ENCODE measurements around the gene FCN3. TPM values are rescaled to one million over a fixed set of nuclear protein-coding genes. Genes with fewer than 3 reads are reported as not detected.
"Not testable (repeated sequence)": the region's sequence is repeated elsewhere in the genome, so short reads cannot be mapped to it uniquely, and the experiment has no call there.

The FCN3 gene
- total RNA-seq, 4 donors from 2014 or later = not detected

GRCh38 chr1:27414091-27414490, 39.5 kb upstream of the FCN3 start:
- no peaks in the 10 kb centered on the region for H3K27me3 ChIP-seq
- H3K4me1 ChIP-seq = peaks cover 0 to 22% (median 9%) of the 10 kb centered on the region in 4 donors
- no peak overlapping the region for H3K27ac ChIP-seq
- H3K4me3 ChIP-seq = no peak overlapping the region
- TF ChIP-seq CTCF (IDR thresholded peaks at IDR 0.05) = no peak
- H3K36me3 ChIP-seq = peaks cover 0 to 97% (median 2%) of the 10 kb centered on the region in 3 donors
- no peak for DNase-seq
- H3K9me3 ChIP-seq = no peaks in the 10 kb centered on the region

- no peak for DNase-seq
- no peak overlapping the region for H3K4me3 ChIP-seq
- H3K27me3 ChIP-seq = no peaks in the 10 kb centered on the region
- no peak overlapping the region for H3K27ac ChIP-seq
- TF ChIP-seq CTCF (IDR thresholded peaks at IDR 0.05) (no peak), POLR2A (IDR thresholded peaks at IDR 0.05) (no peak)
- H3K4me1 ChIP-seq = peaks cover 0 to 12% (median 4%) of the 10 kb centered on the region in 4 donors
- no peaks in the 10 kb centered on the region for H3K9me3 ChIP-seq
- peaks cover 0 to 100% (median 2%) of the 10 kb centered on the region in 3 donors for H3K36me3 ChIP-seq
These were observed 38.4 kb upstream of the FCN3 start for GRCh38 chr1:27413004-27413403.

GRCh38 chr1:27412502-27412901, 37.9 kb upstream of the FCN3 start:
- no peak for DNase-seq
- no peaks in the 10 kb centered on the region for H3K27me3 ChIP-seq
- no peaks in the 10 kb centered on the region for H3K9me3 ChIP-seq
- H3K36me3 ChIP-seq = peaks cover 0 to 100% (median 2%) of the 10 kb centered on the region in 3 donors
- TF ChIP-seq CTCF (IDR thresholded peaks at IDR 0.05) = no peak
- no peak for TF ChIP-seq POLR2A (IDR thresholded peaks at IDR 0.05)
- H3K4me3 ChIP-seq = no peak overlapping the region
- H3K27ac ChIP-seq = no peak overlapping the region
- H3K4me1 ChIP-seq = peaks cover 0 to 9% (median 5%) of the 10 kb centered on the region in 4 donors

GRCh38 chr1:27410709-27411108, 36.1 kb upstream of the FCN3 start:
- TF ChIP-seq POLR2A (IDR thresholded peaks at IDR 0.05) (no peak), CTCF (IDR thresholded peaks at IDR 0.05) (no peak)
- peaks cover 0 to 10% (median 2%) of the 10 kb centered on the region in 4 donors for H3K4me1 ChIP-seq
- H3K36me3 ChIP-seq = peaks cover 0 to 98% (median 2%) of the 10 kb centered on the region in 3 donors
- no peak overlapping the region for H3K4me3 ChIP-seq
- no peak overlapping the region for H3K27ac ChIP-seq
- H3K9me3 ChIP-seq = no peaks in the 10 kb centered on the region
- no peaks in the 10 kb centered on the region for H3K27me3 ChIP-seq
- DNase-seq = no peak

- H3K4me3 ChIP-seq = no peak overlapping the region
- peak in 1 of 3 donors; percentile 22 for DNase-seq
- no peaks in the 10 kb centered on the region for H3K9me3 ChIP-seq
- H3K4me1 ChIP-seq = peaks cover 0 to 10% (median 3%) of the 10 kb centered on the region in 4 donors
- TF ChIP-seq POLR2A (IDR thresholded peaks at IDR 0.05) = no peak
- no peak for TF ChIP-seq CTCF (IDR thresholded peaks at IDR 0.05)
- no peak overlapping the region for H3K27ac ChIP-seq
- H3K36me3 ChIP-seq = peaks cover 0 to 88% (median 2%) of the 10 kb centered on the region in 3 donors
- no peaks in the 10 kb centered on the region for H3K27me3 ChIP-seq
These were observed 35.0 kb upstream of the FCN3 start for GRCh38 chr1:27409669-27410068.

GRCh38 chr1:27408151-27408550, 33.5 kb upstream of the FCN3 start:
- Histone ChIP-seq H3K4me1 (peaks cover 3 to 20% (median 12%) of the 10 kb centered on the region in 4 donors), H3K4me3 (no peak overlapping the region), H3K27ac (no peak overlapping the region), H3K36me3 (peaks cover 0 to 72% (median 2%) of the 10 kb centered on the region in 3 donors), H3K9me3 (no peaks in the 10 kb centered on the region), H3K27me3 (no peaks in the 10 kb centered on the region)
- peak in 1 of 3 donors; percentile 37 for DNase-seq
- TF ChIP-seq POLR2A (IDR thresholded peaks at IDR 0.05) (no peak), CTCF (IDR thresholded peaks at IDR 0.05) (no peak)

- Histone ChIP-seq H3K36me3 (peaks cover 0 to 59% (median 0%) of the 10 kb centered on the region in 3 donors), H3K27ac (peak overlapping the region in 2 of 4 donors; percentile 0 to 25), H3K4me1 (peaks cover 3 to 30% (median 21%) of the 10 kb centered on the region in 4 donors)
- not testable (repeated sequence) for H3K9me3 ChIP-seq, H3K4me3 ChIP-seq, H3K27me3 ChIP-seq
- DNase-seq = peak in 1 of 3 donors; percentile 35
These were observed 32.2 kb upstream of the FCN3 start for GRCh38 chr1:27406791-27407190.
